Adipocyte (in vitro differentiated cells): ENCODE data around the gene INO80E.
A peak's percentile ranks its signal among the peaks of the same experiment; 100 is the strongest.

Experiments used
- DNase-seq: peaks from one replicate; pipeline ENCODE4 v3.0.0-alpha.2; 2015; ENCODE audit warnings: low read depth
- H3K27me3 ChIP-seq: replicated peaks from 2 replicates; pipeline ENCODE4 v1.7.0; 2013; ENCODE audit warnings: mild to moderate bottlenecking, low read length, moderate library complexity; ENCODE audit not compliant: control insufficient read depth, insufficient read depth
- H3K36me3 ChIP-seq: 2 replicates; pipeline ENCODE4 v1.7.0; 2013; ENCODE audit warnings: low read length, mild to moderate bottlenecking, moderate library complexity; ENCODE audit not compliant: control insufficient read depth, insufficient read depth, severe bottlenecking
- H3K4me1 ChIP-seq: 2 replicates; pipeline ENCODE4 v1.7.0; 2013; ENCODE audit warnings: mild to moderate bottlenecking, low read length, moderate library complexity; ENCODE audit not compliant: control insufficient read depth, insufficient read depth
- H3K4me3 ChIP-seq: 2 replicates; pipeline ENCODE4 v1.7.0; 2013; ENCODE audit warnings: mild to moderate bottlenecking, low read length, moderate library complexity
- H3K9ac ChIP-seq: 2 replicates; pipeline ENCODE4 v1.7.0; 2013; ENCODE audit warnings: mild to moderate bottlenecking, low read length, moderate library complexity
- H3K9me3 ChIP-seq: 2 replicates; pipeline ENCODE4 v1.7.0; 2013; ENCODE audit warnings: mild to moderate bottlenecking, low read length, moderate library complexity; ENCODE audit not compliant: control insufficient read depth

The INO80E gene

DNA sequence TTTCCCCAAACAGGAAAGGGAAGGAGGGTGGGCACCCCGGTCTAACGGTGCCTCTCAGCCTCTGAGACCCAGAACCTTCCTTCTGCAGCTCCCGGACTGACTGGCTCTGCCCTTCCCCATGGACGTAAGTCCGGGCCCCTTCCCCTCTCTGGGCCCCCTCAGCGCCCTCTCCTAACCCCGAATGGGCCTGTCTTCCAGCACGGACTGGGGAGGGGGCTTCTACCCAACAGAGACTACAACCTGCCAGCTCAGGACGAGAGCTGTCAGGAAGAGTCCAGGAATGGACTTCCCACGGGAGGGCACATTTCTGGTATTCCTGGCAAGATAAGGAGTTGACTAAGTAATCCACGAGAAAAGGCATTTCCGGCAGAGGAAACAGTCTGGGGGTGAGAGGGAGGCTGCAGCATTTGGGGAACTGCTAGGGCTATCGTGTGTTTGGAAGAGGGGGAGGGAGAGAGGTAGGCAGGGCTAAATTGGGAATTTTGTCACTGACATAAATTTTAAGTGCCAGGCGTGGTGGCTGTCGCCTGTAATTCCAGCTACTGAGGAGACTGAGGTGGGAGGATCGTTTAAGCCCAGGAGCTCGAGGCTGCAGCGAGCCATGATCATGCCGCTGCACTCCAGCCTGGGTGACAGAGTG lies 57.5 kb downstream of the INO80E start:
- H3K9ac ChIP-seq = peak overlapping the region; percentile 83
- H3K9me3 ChIP-seq = no peaks in the 10 kb centered on the region
- peak; percentile 67 for DNase-seq
- no peaks in the 10 kb centered on the region for H3K36me3 ChIP-seq
- H3K27me3 ChIP-seq = no peaks in the 10 kb centered on the region
- peaks cover 5% of the 10 kb centered on the region for H3K4me1 ChIP-seq
- peak overlapping the region; percentile 88 for H3K4me3 ChIP-seq

GRCh38 chr16:30054451-30054850 lies 58.4 kb downstream of the INO80E start:
- Histone ChIP-seq H3K4me1 (peaks cover 5% of the 10 kb centered on the region), H3K9ac (no peak overlapping the region), H3K9me3 (no peaks in the 10 kb centered on the region), H3K4me3 (peak overlapping the region; percentile 26), H3K36me3 (no peaks in the 10 kb centered on the region), H3K27me3 (no peaks in the 10 kb centered on the region)
- DNase-seq = no peak

DNA sequence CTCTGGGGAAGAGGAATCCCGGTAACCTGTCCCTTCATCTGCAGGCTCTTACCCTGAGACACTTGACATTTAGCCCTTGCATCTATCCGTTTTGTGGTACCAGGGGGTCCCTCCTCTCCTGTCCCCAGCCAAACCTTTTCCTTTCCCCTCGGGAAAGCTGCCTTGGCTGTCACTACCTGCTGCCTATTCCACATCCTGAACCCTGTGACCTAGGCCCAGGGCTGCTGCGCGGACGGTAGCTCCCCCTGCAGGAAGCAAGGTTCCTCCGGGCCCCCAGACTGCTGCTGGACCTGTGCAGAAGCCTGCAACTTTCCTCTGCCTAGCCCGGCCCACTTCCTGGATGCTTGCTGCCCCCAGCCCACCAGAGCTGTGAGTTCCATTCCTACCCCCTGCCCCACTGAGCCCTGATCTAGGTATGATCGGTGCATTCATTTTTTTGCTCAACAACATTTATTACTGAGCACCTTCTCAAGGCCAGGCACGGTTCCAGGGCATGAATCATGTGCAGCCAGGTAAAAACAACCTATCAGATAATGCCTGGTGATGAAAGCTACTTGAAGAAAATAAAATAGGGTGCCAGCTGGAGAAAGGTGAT lies 59.0 kb downstream of the INO80E start:
- DNase-seq = no peak
- no peak overlapping the region for H3K4me3 ChIP-seq

More for the DNA sequence above, 59.0 kb downstream of the INO80E start:
- H3K27me3 ChIP-seq = no peaks in the 10 kb centered on the region
- H3K4me1 ChIP-seq = peaks cover 7% of the 10 kb centered on the region
- H3K36me3 ChIP-seq = no peaks in the 10 kb centered on the region
- no peak overlapping the region for H3K9ac ChIP-seq
- H3K9me3 ChIP-seq = no peaks in the 10 kb centered on the region
